ACC112 (cell line): ENCODE data around the gene PISD.

Experiments used
- H2AFZ ChIP-seq: fragments of 200-600 bp; sonication (generic); one replicate; pipeline ENCODE4 v1.6.0; 2017; ENCODE audit warnings: antibody characterized with exemption, low read length; ENCODE audit not compliant: unreplicated experiment
- H3K27ac ChIP-seq: fragments of 200-600 bp; sonication (generic); 2 replicates; pipeline ENCODE4 v1.5.1; 2014; ENCODE audit warnings: low read depth, mild to moderate bottlenecking, antibody characterized with exemption, low read length, moderate library complexity
- H3K27me3 ChIP-seq: fragments of 200-600 bp; sonication (generic); 2 replicates; pipeline ENCODE4 v1.6.1; 2014; ENCODE audit warnings: mild to moderate bottlenecking, antibody characterized with exemption, low read length, moderate library complexity, mixed read lengths; ENCODE audit not compliant: insufficient read depth
- H3K36me3 ChIP-seq: fragments of 200-600 bp; sonication (generic); 2 replicates; pipeline ENCODE4 v1.6.1; 2016; ENCODE audit warnings: mild to moderate bottlenecking, antibody characterized with exemption, low read length, moderate library complexity, mixed read lengths; ENCODE audit not compliant: insufficient read depth
- H3K4me1 ChIP-seq: fragments of 200-600 bp; sonication (generic); one replicate; pipeline ENCODE4 v1.6.1; 2016; ENCODE audit warnings: low read length, mixed read lengths; ENCODE audit not compliant: insufficient read depth, unreplicated experiment, control insufficient read depth
- H3K4me3 ChIP-seq: fragments of 200-600 bp; sonication (generic); 2 replicates; pipeline ENCODE4 v1.5.1; 2014; ENCODE audit warnings: mild to moderate bottlenecking, low read depth, low read length
- H3K79me2 ChIP-seq: fragments of 200-600 bp; sonication (generic); one replicate; pipeline ENCODE4 v1.6.0; 2016; ENCODE audit warnings: low read length; ENCODE audit not compliant: control insufficient read depth, unreplicated experiment, insufficient read depth

Gene PISD

DNA sequence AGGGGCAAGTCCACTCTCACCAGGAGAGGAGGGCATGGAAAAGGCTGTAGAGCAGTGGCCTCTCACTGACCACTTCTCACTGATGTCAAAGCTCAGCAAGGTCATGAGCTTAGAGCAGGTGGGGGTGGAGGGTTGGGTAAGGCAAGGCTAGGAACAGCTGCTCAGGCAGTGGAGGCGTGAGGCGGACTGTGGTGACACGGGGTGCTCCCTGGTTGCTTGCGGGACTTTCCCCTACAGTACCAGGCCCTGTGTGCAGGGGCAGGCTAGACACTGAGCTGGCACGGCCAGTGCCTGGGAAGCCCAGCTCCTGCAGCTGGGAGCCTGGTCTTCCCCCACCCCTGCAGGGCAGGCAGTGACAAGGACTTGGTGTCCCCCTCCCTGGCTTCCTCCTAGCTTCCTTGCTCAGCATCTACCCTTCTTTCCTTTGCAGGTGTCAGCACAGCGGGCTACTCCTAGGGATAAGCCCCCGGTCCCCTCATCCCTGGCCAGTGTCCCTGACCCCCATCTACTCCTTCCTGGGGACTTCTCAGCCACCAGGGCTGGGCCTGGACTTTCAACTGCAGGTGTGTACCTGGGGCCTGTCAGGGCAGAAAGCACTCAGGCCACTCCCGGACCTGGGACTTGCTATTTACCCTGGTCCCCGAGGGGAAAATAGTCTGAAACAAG is 45.6 kb downstream of the PISD start:
- H3K27ac ChIP-seq = no peak overlapping the region
- no peaks in the 10 kb centered on the region for H3K36me3 ChIP-seq
- no peak overlapping the region for H3K4me3 ChIP-seq

DNA sequence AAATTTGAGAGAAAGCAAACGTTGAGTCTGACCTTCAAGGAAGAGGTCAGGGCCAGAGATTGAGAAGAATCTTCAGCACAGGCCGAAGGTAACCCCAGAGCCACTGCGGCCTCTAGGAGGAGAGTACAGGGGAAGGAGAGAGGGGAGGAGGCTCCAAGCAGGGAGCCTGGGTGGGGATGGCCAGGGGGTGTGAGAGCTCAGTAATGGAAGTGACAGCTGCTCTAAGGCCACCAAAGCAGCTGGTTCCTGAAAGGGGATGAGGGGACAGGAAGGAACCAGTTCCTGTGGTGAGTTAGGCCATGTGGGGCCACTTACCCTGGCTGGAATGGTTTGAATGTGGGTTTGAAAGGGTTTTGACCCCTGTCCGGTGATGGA is 46.1 kb downstream of the PISD start:
- Histone ChIP-seq H3K36me3 (no peaks in the 10 kb centered on the region), H3K27me3 (no peaks in the 10 kb centered on the region), H2AFZ (no peak overlapping the region), H3K4me1 (no peaks in the 10 kb centered on the region), H3K27ac (no peak overlapping the region), H3K79me2 (no peaks in the 10 kb centered on the region), H3K4me3 (no peak overlapping the region)

More for the DNA sequence above, 45.6 kb downstream of the PISD start:
- H3K79me2 ChIP-seq = no peaks in the 10 kb centered on the region
- no peak overlapping the region for H2AFZ ChIP-seq
- H3K27me3 ChIP-seq = no peaks in the 10 kb centered on the region
- H3K4me1 ChIP-seq = no peaks in the 10 kb centered on the region

DNA sequence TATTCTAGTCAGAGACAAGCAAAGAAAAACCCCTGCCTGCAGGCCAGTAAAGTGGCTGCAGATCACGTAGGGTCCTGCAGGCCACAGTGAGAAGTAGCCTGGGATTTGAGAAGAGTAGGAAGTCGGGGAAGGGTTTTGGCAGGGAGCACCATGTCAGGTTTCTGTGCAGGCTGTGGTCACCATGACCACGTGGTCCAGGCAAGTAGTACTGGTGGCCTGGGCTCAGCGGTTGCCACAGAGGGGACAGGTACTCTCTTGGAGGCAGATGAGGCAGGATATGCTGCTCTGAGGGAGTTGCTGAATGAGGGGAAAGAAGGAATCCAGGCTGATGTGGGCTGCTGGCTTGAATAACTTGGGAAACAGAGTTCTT is 46.5 kb downstream of the PISD start:
- H2AFZ ChIP-seq = no peak overlapping the region
- no peaks in the 10 kb centered on the region for H3K79me2 ChIP-seq
- no peak overlapping the region for H3K4me3 ChIP-seq
- H3K36me3 ChIP-seq = no peaks in the 10 kb centered on the region
- H3K27ac ChIP-seq = no peak overlapping the region
- no peaks in the 10 kb centered on the region for H3K27me3 ChIP-seq
- H3K4me1 ChIP-seq = no peaks in the 10 kb centered on the region

DNA sequence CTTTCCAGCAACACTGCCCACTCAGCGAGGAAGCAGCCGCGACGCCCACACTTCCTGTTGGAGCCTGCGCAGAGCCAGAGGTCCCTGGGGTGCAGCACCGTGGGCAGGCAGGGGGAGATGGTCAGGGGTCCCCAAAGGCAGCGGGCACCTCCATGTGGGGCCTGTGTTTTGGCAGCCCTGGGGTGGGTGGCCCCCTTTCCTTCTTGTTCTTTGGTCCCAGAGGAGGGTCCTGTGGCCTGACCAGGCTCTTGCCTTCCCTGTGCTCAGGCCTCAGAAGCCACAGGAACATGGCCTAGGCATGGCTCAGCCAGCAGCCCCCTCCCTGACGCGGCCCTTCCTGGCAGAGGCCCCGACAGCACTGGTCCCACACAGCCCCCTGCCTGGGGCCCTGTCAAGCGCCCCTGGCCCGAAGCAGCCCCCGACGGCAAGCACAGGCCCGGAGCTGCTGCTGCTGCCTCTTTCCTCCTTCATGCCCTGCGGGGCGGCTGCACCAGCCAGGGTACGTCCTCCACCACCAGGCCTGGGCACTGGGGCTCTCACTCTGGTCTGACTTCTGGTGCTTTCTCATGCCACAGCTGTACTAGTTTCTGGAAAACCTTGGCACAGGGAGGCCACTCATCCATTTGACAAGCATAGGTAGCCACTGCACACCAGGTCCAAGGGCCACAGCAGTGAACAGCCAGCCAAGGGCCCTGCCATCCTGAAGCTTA is 47.1 kb downstream of the PISD start:
- no peaks in the 10 kb centered on the region for H3K36me3 ChIP-seq
- no peaks in the 10 kb centered on the region for H3K79me2 ChIP-seq
- no peak overlapping the region for H3K27ac ChIP-seq
- H3K4me1 ChIP-seq = no peaks in the 10 kb centered on the region
- no peak overlapping the region for H2AFZ ChIP-seq
- no peaks in the 10 kb centered on the region for H3K27me3 ChIP-seq
- no peak overlapping the region for H3K4me3 ChIP-seq

DNA sequence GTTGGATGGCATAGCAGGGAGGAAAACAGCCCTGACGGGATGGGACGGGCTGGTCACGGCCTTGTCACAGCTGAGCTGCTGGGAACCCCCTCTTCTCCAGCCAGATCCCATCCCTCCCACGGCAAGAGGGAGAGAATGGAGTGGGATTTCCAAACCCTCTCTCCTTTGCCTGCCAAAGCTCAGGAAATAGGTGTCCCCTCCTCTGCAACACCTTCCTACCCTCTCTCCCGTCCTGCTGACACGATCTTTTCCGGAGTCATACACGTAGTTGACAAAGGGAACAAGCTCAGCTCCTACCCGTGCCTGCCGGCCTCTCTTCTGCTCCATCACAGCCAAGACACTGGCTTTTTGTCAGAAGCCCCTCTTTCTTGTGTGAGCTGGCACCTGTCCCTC is 48.1 kb downstream of the PISD start:
- Histone ChIP-seq H3K27ac (no peak overlapping the region), H3K79me2 (no peaks in the 10 kb centered on the region), H2AFZ (no peak overlapping the region), H3K4me1 (no peaks in the 10 kb centered on the region), H3K4me3 (no peak overlapping the region), H3K36me3 (no peaks in the 10 kb centered on the region), H3K27me3 (no peaks in the 10 kb centered on the region)

- Histone ChIP-seq H3K4me3 (no peak overlapping the region), H3K36me3 (no peaks in the 10 kb centered on the region), H2AFZ (no peak overlapping the region), H3K27ac (no peak overlapping the region), H3K27me3 (no peaks in the 10 kb centered on the region), H3K4me1 (no peaks in the 10 kb centered on the region), H3K79me2 (no peaks in the 10 kb centered on the region)
These were observed 48.6 kb downstream of the PISD start for GRCh38 chr22:31613286-31613903.

GRCh38 chr22:31612891-31613285 is 49.1 kb downstream of the PISD start:
- H3K27me3 ChIP-seq = no peaks in the 10 kb centered on the region
- H3K4me3 ChIP-seq = no peak overlapping the region
- H2AFZ ChIP-seq = no peak overlapping the region
- no peak overlapping the region for H3K27ac ChIP-seq
- no peaks in the 10 kb centered on the region for H3K4me1 ChIP-seq
- no peaks in the 10 kb centered on the region for H3K79me2 ChIP-seq
- no peaks in the 10 kb centered on the region for H3K36me3 ChIP-seq

DNA sequence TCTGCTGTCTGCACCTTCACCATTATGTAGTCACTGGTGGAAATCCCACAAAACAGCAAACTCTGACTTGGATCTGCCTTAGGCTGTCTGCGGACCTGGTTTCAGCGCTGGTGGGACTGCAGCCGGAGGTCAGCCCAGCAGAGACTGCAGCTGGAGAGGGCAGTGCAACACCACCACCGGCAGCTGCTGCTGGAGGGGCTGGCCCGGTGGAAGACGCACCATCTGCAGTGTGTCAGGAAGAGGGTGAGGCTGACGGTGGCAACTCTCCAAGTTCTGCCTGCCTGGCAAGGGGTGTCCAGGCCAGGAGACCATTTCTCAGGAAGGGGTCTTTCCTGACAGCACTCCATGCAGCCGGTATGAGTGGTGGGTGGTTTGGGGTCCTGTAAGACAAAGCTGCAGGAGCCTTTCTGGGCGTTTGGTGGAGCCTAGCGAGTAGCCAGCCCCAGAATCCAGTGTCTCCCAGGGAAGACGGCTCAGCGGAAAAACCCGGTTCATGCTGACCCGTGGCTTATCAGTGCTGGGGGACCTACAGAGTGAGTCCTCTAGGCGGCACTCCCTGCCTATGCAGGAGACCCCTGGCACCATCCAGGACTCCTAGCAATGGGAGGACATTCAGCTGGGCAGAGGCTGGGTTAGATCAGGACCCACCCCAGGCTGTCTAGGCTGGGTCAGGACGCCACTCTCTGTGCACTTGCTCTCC is 50.8 kb downstream of the PISD start:
- H3K27me3 ChIP-seq = no peaks in the 10 kb centered on the region
- H3K4me1 ChIP-seq = no peaks in the 10 kb centered on the region
- no peaks in the 10 kb centered on the region for H3K79me2 ChIP-seq
- H3K36me3 ChIP-seq = no peaks in the 10 kb centered on the region
- no peak overlapping the region for H2AFZ ChIP-seq
- H3K4me3 ChIP-seq = no peak overlapping the region
- no peak overlapping the region for H3K27ac ChIP-seq

GRCh38 chr22:31610611-31611010 is 51.4 kb downstream of the PISD start:
- Histone ChIP-seq H2AFZ (no peak overlapping the region), H3K27ac (no peak overlapping the region), H3K79me2 (no peaks in the 10 kb centered on the region), H3K36me3 (no peaks in the 10 kb centered on the region), H3K27me3 (no peaks in the 10 kb centered on the region), H3K4me1 (no peaks in the 10 kb centered on the region), H3K4me3 (no peak overlapping the region)

GRCh38 chr22:31609716-31610115 is 52.3 kb downstream of the PISD start:
- Histone ChIP-seq H3K4me1 (no peaks in the 10 kb centered on the region), H3K4me3 (no peak overlapping the region), H3K27ac (no peak overlapping the region), H3K36me3 (no peaks in the 10 kb centered on the region), H2AFZ (no peak overlapping the region), H3K27me3 (no peaks in the 10 kb centered on the region), H3K79me2 (no peaks in the 10 kb centered on the region)
